Mucosa of stomach (tissue), 1 donor: ENCODE results near the gene SHQ1.
"Not testable (repeated sequence)": the region's sequence is repeated elsewhere in the genome, so short reads cannot be mapped to it uniquely, and the experiment has no call there.

Source experiments
- H3K27me3 ChIP-seq: one replicate; pipeline ENCODE4 v1.7.0; 2013; ENCODE audit warnings: mild to moderate bottlenecking, low read length; ENCODE audit not compliant: control insufficient read depth, insufficient read depth
- H3K36me3 ChIP-seq: one replicate; pipeline ENCODE4 v1.7.0; 2013; ENCODE audit warnings: low read length; ENCODE audit not compliant: control insufficient read depth, insufficient read depth
- H3K4me1 ChIP-seq: one replicate; pipeline ENCODE4 v1.7.0; 2013; ENCODE audit warnings: mild to moderate bottlenecking, low read length; ENCODE audit not compliant: control insufficient read depth, insufficient read depth
- H3K4me3 ChIP-seq: one replicate; pipeline ENCODE4 v1.7.0; 2013; ENCODE audit warnings: low read length
- H3K9ac ChIP-seq: one replicate; pipeline ENCODE4 v1.7.0; 2013; ENCODE audit warnings: mild to moderate bottlenecking, low read length, moderate library complexity
- H3K9me3 ChIP-seq: one replicate; pipeline ENCODE4 v1.7.0; 2013; ENCODE audit warnings: mild to moderate bottlenecking, low read length, moderate library complexity; ENCODE audit not compliant: control insufficient read depth
- donor health status: Pancreatic carcinoma.

SHQ1 gene

GRCh38 chr3:72732666-72733345, 115.4 kb downstream of the SHQ1 start:
- H3K9me3 ChIP-seq, H3K4me3 ChIP-seq, H3K4me1 ChIP-seq, H3K36me3 ChIP-seq, H3K27me3 ChIP-seq, H3K9ac ChIP-seq: not testable (repeated sequence)

- peaks cover 4% of the 10 kb centered on the region for H3K4me1 ChIP-seq
- H3K36me3 ChIP-seq: peaks cover 6% of the 10 kb centered on the region
- H3K4me3 ChIP-seq: no peak overlapping the region
- no peaks in the 10 kb centered on the region for H3K27me3 ChIP-seq
- no peak overlapping the region for H3K9ac ChIP-seq
- no peaks in the 10 kb centered on the region for H3K9me3 ChIP-seq
Observed at GRCh38 chr3:72728958-72729467, 119.2 kb downstream of the SHQ1 start.

GRCh38 chr3:72728329-72728889, 119.8 kb downstream of the SHQ1 start:
- Histone ChIP-seq H3K36me3 (peaks cover 6% of the 10 kb centered on the region), H3K4me1 (peaks cover 4% of the 10 kb centered on the region), H3K4me3 (no peak overlapping the region), H3K9ac (no peak overlapping the region), H3K27me3 (no peaks in the 10 kb centered on the region), H3K9me3 (no peaks in the 10 kb centered on the region)

GRCh38 chr3:72727726-72728125, 120.5 kb downstream of the SHQ1 start:
- H3K36me3 ChIP-seq: no peaks in the 10 kb centered on the region
- H3K4me1 ChIP-seq: peaks cover 4% of the 10 kb centered on the region
- H3K4me3 ChIP-seq: no peak overlapping the region
- no peaks in the 10 kb centered on the region for H3K27me3 ChIP-seq
- no peak overlapping the region for H3K9ac ChIP-seq
- no peaks in the 10 kb centered on the region for H3K9me3 ChIP-seq

GRCh38 chr3:72727172-72727571, 121.1 kb downstream of the SHQ1 start:
- Histone ChIP-seq H3K9ac (no peak overlapping the region), H3K36me3 (no peaks in the 10 kb centered on the region), H3K4me1 (peaks cover 4% of the 10 kb centered on the region), H3K27me3 (no peaks in the 10 kb centered on the region), H3K9me3 (no peaks in the 10 kb centered on the region), H3K4me3 (no peak overlapping the region)

GRCh38 chr3:72725229-72725628, 123.0 kb downstream of the SHQ1 start:
- H3K4me3 ChIP-seq: no peak overlapping the region
- peaks cover 4% of the 10 kb centered on the region for H3K4me1 ChIP-seq
- peaks cover 3% of the 10 kb centered on the region for H3K27me3 ChIP-seq
- no peaks in the 10 kb centered on the region for H3K36me3 ChIP-seq
- no peaks in the 10 kb centered on the region for H3K9me3 ChIP-seq
- H3K9ac ChIP-seq: no peak overlapping the region

DNA sequence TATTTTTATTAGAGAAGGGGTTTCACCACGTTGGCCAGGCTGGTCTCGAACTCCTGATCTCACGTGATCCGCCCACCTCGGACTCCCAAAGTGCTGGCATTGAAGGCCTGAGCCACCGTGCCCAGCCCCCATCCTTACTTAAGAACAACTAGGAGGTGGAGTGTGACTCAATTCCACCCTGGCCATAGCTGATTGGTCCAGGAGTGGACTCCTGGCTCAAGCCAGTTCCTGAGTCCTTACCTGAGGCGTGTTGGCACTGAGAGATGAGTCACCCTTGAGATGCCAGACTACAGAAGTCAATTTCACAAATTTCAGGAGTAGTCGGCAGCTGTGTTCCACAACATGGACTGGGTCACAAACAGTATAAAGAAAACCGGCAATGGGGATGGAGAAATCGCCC, 124.2 kb downstream of the SHQ1 start:
- H3K9me3 ChIP-seq: no peaks in the 10 kb centered on the region
- H3K27me3 ChIP-seq: peaks cover 3% of the 10 kb centered on the region
- H3K36me3 ChIP-seq: no peaks in the 10 kb centered on the region
- peaks cover 4% of the 10 kb centered on the region for H3K4me1 ChIP-seq
- H3K9ac ChIP-seq: no peak overlapping the region
- no peak overlapping the region for H3K4me3 ChIP-seq

- no peak overlapping the region for H3K9ac ChIP-seq
- H3K4me3 ChIP-seq: no peak overlapping the region
- H3K9me3 ChIP-seq: no peaks in the 10 kb centered on the region
- no peaks in the 10 kb centered on the region for H3K36me3 ChIP-seq
- H3K27me3 ChIP-seq: peaks cover 3% of the 10 kb centered on the region
- H3K4me1 ChIP-seq: peaks cover 4% of the 10 kb centered on the region
Observed at GRCh38 chr3:72722930-72723726, 125.1 kb downstream of the SHQ1 start.

- no peak overlapping the region for H3K4me3 ChIP-seq
- H3K9ac ChIP-seq: no peak overlapping the region
- H3K9me3 ChIP-seq: no peaks in the 10 kb centered on the region
- H3K27me3 ChIP-seq: peaks cover 3% of the 10 kb centered on the region
- no peaks in the 10 kb centered on the region for H3K4me1 ChIP-seq
- H3K36me3 ChIP-seq: no peaks in the 10 kb centered on the region
Observed at GRCh38 chr3:72721683-72722381, 126.4 kb downstream of the SHQ1 start.

- peaks cover 3% of the 10 kb centered on the region for H3K27me3 ChIP-seq
- no peak overlapping the region for H3K4me3 ChIP-seq
- no peaks in the 10 kb centered on the region for H3K36me3 ChIP-seq
- H3K4me1 ChIP-seq: no peaks in the 10 kb centered on the region
- H3K9me3 ChIP-seq: no peaks in the 10 kb centered on the region
- H3K9ac ChIP-seq: no peak overlapping the region
Observed at GRCh38 chr3:72720566-72720965, 127.7 kb downstream of the SHQ1 start.

GRCh38 chr3:72719137-72719536, 129.1 kb downstream of the SHQ1 start:
- H3K9ac ChIP-seq: no peak overlapping the region
- H3K9me3 ChIP-seq: no peaks in the 10 kb centered on the region
- no peak overlapping the region for H3K4me3 ChIP-seq
- H3K36me3 ChIP-seq: no peaks in the 10 kb centered on the region
- H3K4me1 ChIP-seq: no peaks in the 10 kb centered on the region
- peaks cover 3% of the 10 kb centered on the region for H3K27me3 ChIP-seq

DNA sequence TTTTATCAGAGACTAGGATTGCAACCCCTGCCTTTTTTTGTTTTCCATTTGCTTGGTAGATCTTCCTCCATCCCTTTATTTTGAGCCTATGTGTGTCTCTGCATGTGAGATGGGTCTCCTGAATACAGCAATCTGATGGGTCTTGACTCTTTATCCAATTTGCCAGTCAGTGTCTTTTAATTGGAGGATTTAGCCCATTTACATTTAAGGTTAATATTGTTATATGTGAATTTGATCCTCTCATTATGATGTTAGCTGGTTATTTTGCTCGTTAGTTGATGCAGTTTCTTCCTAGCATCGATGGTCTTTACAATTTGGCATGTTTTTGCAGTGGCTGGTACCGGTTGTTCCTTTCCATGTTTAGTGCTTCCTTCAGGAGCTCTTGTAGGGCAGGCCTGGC, 134.1 kb downstream of the SHQ1 start:
- not testable (repeated sequence) for H3K4me1 ChIP-seq, H3K4me3 ChIP-seq, H3K9me3 ChIP-seq, H3K27me3 ChIP-seq, H3K9ac ChIP-seq, H3K36me3 ChIP-seq
